HG02678 (cell line): ENCODE measurements around the gene SPI1.

Source experiments
- ATAC-seq: cut with Tn5 transposase; IDR thresholded peaks from one replicate; pipeline ENCODE4 v1.9.1; 2021; ENCODE audit warnings: mild to moderate bottlenecking, moderate library complexity; ENCODE audit not compliant: unreplicated experiment

Gene SPI1

GRCh38 chr11:47407746-47408590 lies 29.6 kb upstream of the SPI1 start, which contains the start of gene SLC39A13:
Gene SLC39A13 (plus strand): TSS chr11:47408590. CDS start chr11:47410095, 1,505 bp downstream.
- ATAC-seq: peak; percentile 80

GRCh38 chr11:47406896-47407745 lies 28.8 kb upstream of the SPI1 start:
- no peak for ATAC-seq

DNA sequence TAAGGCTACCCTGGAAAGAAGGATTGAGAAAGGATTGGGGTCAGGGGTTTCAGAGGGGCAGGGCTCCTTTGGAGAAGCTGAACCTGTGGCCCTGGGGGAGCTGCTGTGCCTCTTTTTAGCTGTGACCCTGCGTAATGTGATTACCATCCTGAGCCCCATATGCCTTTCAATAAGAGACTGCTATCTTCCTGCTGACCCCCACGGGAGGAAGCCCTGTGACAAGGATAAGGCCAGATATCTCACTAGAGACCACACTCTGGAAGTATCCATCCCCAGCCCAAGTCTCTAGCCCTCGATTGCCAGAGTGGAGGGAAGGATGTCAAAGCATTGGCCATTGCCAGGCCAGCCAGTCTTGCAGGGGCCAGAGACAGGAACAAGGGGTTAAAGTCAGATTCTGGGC lies 25.2 kb upstream of the SPI1 start:
- ATAC-seq: no peak

DNA sequence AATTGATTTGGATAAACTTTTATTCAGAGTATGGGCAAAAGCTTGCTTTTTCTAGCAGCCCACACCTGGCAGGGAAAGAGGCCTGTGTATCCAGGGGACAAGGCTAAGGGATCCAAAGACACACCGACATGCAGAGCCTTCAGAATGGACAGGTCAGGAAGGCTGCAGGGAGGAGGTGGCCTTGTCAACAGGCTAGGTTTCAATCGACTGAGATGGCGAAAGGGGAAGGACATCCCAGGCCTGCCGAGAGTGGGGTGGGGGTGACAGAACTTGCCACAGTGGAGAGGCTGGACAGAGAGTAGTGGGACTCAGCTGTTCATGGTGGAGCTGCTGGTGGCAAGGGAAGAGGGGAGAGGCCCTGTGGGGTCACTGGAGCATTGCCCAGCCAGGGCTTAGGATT lies 24.8 kb upstream of the SPI1 start:
- ATAC-seq: no peak

- ATAC-seq: peak; percentile 71
These were observed 22.5 kb upstream of the SPI1 start for GRCh38 chr11:47400768-47401279.

DNA sequence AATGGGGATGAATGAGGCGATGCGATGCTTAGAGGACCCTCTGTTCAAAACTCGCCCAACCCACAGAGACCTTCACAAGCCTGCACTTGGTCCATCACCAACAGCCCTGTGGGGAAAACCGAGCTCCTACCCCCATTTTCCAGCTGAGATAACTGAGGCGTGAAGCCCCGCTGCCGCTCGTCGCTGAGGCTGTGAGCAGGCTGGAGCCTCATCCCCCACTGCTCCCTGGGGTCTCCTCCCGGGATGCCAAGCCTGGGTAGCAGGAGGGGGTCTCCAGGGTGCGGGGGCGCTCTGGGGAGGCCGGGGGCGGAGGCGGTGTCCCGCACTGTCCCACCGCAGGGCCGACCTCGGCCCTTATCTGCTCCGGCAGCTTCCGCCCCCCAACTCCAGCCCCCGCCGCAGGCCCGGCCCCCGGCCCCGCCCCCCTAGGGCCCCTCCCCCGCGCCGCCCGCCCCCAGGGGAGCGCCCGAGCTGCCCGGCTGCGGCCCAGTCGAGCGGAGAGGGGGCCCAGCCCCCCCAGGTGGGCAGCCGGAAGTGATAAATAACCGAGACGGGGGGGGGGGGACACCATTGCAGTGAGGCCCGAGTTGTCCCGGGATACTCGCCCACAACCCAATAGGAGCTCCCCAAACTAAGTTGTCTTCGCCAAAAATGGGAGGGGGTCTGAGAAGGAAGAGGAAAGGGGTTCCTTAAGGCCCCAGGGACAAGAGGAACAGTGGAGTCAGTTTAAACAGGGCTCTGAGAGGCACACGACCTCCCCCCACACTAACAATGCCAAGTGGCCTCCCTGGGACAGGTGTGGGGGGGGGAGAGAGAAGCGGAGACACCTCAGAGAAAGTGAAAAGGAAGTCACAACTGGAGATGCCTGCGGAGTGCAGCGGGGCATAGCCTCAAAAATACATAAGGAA lies 21.8 kb upstream of the SPI1 start:
- peak; percentile 53 for ATAC-seq

DNA sequence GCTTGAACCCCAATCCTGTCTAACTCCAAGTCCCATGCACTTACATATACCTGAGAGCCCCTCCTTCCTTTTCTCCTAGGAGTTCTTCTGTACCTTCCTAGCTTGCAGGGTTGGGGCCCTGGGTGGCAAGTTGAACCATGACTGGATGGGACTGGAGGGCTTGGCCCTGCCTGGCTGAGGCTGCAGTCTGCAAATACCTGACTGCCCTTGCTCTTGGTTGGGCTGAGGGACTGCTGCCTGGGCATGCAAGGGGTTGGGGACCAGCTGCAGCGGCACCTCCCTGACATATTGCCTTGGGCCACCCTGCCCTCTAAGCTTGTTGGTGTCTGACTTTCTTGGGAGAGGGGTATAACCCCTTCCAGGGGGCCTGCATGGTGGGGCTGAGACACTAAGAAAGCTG lies 20.2 kb upstream of the SPI1 start:
- no peak for ATAC-seq

DNA sequence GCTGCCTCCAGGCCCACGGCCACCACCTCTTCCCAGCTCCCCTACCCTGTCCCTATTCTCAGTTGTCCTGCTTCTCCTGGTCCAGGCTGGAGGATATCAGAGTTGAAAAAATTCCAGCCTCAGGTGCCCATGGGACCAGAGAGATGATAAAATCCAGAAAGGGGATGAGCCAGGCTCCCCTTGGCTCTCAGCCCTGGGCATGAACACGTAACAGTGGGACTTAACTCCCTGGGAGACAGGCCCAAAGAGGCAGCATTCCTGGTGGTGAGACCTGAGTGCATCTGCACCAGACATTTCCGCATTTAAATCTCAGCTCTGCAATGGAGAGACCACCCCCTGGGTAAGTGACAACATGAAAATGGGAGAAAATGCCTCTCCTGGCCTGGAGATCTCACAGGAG lies 19.7 kb upstream of the SPI1 start:
- no peak for ATAC-seq

- ATAC-seq: no peak
These were observed 17.6 kb upstream of the SPI1 start for GRCh38 chr11:47396049-47396320.

DNA sequence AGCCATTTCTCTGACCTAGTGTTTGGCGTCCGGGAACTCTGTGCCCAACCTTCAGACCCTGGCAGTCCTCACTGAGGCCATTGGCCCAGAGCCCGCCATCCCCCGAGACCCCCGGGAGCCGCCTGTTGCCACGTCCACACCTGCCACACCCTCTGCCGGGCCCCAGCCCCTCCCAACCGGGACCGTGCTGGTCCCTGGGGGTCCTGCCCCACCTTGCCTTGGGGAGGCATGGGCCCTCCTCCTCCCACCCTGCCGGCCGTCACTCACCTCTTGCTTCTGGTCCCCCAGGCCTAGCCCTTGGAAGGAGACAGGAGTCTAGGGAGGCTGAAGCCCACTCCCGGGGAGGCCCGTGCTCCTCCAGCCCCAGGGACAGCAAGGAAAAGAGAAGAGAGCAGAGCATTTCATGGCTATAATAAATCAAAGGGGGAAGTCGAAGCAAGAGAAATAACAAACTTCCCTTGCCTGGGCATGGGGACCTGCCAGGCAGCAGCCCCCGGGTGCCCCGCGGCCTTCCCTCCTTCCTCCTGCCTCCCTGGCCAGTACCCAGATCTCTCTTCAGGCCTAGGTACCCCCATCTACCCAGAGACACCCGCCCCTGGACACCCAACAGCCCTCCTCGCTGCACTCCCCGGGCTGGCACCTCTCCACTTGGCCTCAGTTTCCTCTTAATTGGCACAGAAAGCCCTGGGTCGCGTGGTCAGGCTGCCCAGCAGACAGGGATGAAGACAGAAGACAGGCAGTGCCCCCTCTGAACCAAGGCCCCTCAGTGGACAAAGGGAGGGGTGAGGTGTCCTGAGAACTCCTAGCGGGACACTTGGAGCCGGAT lies 17.1 kb upstream of the SPI1 start:
- peak; percentile 1 for ATAC-seq

- ATAC-seq: peak; percentile 70
These were observed 16.2 kb upstream of the SPI1 start for GRCh38 chr11:47394322-47395222.

DNA sequence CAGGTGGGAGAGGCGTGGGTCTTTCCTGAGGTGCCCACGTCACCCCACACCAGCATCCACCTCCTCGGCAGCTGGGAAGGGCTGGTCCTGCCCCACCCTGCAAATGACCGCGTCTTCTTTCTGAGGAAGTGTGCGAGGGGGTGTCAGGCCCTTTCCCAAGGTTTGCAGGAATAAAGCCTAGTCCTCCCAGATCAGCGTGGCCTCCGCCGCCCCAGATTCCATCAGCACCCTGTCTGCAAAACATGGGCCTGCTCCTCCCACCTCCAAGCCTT lies 15.6 kb upstream of the SPI1 start:
- ATAC-seq: no peak

DNA sequence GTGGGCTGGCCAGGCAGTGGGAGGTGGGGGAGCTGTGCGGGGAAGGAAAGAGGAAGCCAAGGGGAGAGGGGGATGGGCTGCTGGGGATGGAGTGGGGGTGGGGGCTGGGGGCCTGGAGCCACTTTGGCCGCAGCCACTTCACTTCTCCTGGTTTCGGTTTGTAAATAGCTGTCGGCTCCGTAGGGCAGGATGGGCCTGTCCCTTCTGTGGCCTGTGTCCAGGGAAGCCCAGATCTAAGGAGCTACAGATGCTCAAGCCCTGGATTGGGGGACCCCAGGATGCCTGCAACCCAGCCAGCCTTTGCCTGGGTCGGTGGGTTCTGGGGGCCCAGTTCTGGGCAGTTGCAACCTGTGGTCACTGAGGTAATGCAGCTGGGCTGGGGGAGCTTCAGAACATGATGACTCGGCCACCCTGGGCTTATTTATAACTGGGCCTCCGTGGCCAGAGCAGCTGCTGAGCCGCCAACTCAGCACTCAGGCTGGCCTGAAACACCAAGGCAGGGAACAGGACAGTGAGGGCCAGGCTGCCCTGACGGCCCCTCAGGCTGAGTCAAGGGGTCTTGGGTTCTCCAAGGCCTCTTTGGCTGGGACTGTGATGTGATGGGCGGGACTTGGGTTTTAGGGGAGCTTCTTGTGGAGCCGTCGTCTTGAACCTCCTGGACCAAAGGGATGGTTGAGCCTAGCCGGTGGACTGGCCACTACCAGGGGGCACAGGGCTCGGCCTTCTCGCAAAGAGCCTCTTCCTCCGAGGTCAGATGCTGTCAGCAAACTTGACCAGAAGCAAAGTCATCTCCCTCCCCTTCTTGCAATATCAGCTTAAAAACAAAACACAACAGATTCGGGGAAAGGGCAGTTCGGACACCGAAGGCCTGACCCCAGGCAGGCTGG lies 15.1 kb upstream of the SPI1 start:
- no peak for ATAC-seq

DNA sequence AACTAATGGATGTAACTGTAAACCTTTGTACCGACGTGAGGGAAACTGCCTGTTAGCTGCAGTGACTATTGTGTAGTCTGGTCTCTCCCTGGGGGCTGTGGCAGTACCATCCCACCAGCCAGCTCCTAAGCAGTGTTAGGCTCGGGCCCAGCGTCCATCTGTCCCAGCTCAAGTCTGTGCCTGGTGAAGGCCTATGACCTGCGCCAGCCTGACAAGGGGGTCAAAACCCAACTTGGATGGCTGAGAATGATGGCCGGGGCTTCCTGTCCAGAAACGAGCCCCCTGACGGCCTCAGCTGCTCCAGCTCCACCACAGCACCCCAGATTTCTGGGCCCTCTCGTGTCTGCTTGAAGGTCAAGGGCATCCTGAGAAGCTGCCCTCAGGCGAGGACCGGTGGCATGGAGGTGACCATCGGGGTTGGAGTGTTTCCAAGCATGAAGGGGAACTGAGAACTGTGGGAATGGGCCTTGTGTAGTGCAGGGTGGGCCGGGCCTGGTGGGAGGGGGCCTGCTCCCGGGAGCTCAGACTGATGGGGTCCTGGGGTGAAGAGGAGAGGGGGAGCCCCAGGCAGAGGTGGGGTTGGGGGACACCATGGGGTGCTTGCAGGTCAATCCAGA lies 14.3 kb upstream of the SPI1 start:
- ATAC-seq: no peak

DNA sequence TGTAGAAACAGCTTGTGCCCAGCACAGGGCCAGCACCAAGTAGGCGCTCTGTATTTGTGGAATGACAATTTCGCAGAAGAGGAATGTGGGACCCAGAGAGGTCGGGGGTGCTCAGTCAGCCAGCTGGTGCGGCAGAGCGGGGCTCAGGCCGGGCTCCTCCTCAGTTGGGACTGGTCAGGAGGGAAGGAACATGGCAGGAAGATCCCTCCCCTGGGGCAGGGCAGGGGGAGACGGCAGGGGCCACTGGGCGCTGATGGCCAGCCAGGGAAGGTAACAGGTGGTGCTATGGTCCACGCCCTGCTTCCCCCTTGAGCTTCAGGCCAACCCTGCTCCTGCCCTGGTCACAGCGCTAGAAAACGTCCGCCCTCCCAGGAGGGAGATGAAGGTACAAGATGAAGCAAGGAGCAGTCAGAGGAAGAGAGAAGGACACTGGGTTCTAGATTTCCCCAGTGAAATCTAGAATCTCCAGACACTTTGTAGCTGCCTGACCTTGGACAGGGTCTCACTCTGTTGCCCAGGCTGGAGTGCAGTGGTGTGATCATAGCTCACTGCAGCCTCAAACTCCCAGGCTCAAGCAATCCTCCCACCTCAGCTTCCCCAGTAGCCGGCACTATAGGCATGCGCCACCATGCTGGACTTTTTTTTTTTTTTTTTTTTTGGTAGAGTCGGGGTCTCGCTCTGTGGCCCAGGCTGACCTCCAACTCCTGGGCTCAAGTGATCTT lies 13.5 kb upstream of the SPI1 start:
- ATAC-seq: no peak

DNA sequence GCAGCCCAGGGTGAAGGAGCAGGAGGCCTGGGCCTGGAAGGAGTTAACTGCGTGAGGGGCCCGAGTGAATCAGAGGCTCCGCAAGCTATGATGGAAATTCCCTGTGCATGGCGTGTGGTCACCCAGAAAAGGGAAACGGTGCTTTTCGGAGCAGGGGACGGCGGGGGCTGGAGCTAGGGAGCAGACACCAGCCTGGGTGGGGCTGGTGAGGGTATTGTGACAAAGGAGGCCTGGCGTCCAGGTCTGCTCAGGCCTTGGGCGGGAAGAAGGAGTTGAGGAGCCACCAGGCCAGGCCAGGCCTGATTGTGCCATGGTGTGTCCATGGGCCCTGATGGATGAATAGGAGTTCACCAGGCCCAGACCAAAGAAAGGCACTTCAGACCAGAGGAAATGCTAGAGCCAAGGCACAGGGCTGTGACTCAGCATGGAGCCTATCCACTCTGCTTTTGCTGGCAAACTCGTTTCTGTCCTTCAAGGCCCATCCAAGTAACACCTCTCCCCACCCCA lies 12.8 kb upstream of the SPI1 start:
- no peak for ATAC-seq

- no peak for ATAC-seq
These were observed 12.0 kb upstream of the SPI1 start for GRCh38 chr11:47390422-47390760.
